Activated naive CD8-positive, alpha-beta T cell treated with anti-CD3 and anti-CD28 coated beads, Interleukin-2, amount 50 U/mL, for 24 hours (primary cell): ENCODE results near the gene PER1.

ENCODE experiments used
- ATAC-seq: fragments of 150-1000 bp; cut with Tn5 transposase; one replicate; pipeline ENCODE4 v1.10.0; 2021
- DNase-seq: peaks from one replicate; pipeline ENCODE4 v3.0.0; 2021
- H3K27ac Mint-ChIP-seq: one replicate; pipeline ENCODE4 v1.8.0; 2021; ENCODE audit warnings: mild to moderate bottlenecking, mixed read lengths
- H3K27me3 Mint-ChIP-seq: one replicate; pipeline ENCODE4 v1.8.0; 2021; ENCODE audit warnings: mixed read lengths
- H3K36me3 Mint-ChIP-seq: one replicate; pipeline ENCODE4 v1.8.0; 2021; ENCODE audit warnings: low read depth, mixed read lengths
- H3K4me1 Mint-ChIP-seq: one replicate; pipeline ENCODE4 v1.8.0; 2021; ENCODE audit warnings: mixed read lengths
- H3K4me3 Mint-ChIP-seq: one replicate; pipeline ENCODE4 v1.8.0; 2021; ENCODE audit warnings: mild to moderate bottlenecking, moderate library complexity, mixed read lengths
- H3K9me3 Mint-ChIP-seq: one replicate; pipeline ENCODE4 v1.8.0; 2021; ENCODE audit warnings: mixed read lengths

Gene PER1

DNA sequence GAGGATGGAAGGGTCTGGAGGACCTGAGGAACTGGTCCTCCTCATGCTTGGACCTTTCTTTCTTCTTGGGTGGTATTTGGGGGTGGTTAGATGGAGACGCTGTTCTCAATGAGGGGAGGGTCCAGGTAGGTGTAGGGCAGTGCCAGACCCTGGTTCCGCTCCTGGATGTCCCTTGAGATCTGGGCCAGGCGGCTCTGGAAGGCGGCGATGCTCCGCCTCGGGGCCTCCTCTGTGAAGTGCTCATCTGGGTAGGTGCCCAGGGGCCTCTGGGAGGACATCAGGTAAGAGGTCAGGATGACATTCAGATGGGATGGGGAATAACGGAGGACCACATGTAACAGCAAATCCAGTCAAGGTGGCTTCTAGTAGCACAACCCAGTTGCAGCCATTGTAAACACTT lies 55.7 kb downstream of the PER1 start:
- no peak overlapping the region for H3K4me3 Mint-ChIP-seq
- H3K36me3 Mint-ChIP-seq, result no peaks in the 10 kb centered on the region
- DNase-seq, result no peak
- no peak overlapping the region for H3K27ac Mint-ChIP-seq
- no peak for ATAC-seq
- H3K4me1 Mint-ChIP-seq, result peaks cover 6% of the 10 kb centered on the region
- peaks cover 2% of the 10 kb centered on the region for H3K27me3 Mint-ChIP-seq
- no peaks in the 10 kb centered on the region for H3K9me3 Mint-ChIP-seq

DNA sequence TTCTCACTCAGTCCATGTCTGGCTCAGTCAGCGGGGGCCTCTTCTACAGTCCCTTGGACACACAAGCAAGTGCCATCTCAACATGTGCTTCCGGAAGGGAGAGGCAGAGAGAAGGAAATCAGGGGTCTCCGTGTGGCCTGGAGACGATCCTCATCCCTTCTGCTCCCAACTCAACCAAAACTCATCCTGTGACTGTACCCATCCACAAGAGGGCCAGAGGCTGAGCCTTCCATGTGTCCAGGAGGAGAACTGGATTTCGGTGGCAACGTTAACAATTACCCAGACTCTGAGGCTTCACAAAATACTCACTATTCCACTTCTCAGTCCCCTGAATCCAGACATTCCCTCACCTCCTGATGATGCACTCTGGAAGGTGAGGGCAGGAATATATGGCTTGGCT lies 56.8 kb downstream of the PER1 start:
- Mint-ChIP-seq H3K27ac (no peak overlapping the region), H3K9me3 (no peaks in the 10 kb centered on the region), H3K4me1 (peaks cover 14% of the 10 kb centered on the region), H3K36me3 (no peaks in the 10 kb centered on the region), H3K4me3 (no peak overlapping the region), H3K27me3 (peaks cover 7% of the 10 kb centered on the region)
- DNase-seq (no peak), ATAC-seq (no peak)

DNA sequence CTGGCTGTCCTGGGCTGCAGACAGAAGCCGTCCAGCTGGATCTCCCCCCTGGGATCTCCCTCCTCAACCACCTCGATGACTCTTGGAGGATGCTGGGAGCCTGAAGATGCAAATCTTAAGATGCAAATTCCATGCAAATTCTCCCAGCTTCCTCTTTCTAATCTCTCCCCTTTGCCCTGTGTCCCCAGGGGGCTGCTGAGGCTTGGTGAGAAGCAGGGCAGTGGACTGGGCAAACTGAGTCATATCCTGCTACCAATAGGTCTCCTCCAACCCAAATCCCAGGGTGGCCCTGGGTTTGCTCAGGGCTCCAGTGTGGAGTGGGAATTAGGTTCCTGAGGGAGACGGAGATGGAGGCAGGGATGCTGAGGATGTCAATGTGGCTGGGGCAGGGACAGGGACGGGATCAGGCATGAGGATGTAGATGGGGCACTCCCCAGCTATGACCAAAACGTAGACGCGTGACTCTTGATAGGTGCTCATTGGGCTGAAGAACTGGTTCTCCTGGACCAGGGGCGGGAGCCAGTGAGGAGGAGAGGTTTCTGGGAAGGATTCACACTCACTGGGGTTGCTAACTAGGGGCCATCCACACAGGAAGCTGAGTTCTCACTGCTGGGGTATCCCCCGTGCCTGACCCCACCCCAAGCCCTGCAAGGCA lies 61.0 kb downstream of the PER1 start:
- DNase-seq, result no peak
- Mint-ChIP-seq H3K9me3 (no peaks in the 10 kb centered on the region), H3K4me3 (no peak overlapping the region), H3K27me3 (peaks cover 19% of the 10 kb centered on the region), H3K4me1 (peaks cover 14% of the 10 kb centered on the region), H3K27ac (no peak overlapping the region), H3K36me3 (no peaks in the 10 kb centered on the region)
- ATAC-seq, result no peak
